ENCODE results near the gene PEX14. TPM values are rescaled to one million over a fixed set of nuclear protein-coding genes. Genes with fewer than 3 reads are reported as not detected.

Gene PEX14
- total RNA-seq, 1 experiment from 2014 or later = 29.3 TPM

DNA sequence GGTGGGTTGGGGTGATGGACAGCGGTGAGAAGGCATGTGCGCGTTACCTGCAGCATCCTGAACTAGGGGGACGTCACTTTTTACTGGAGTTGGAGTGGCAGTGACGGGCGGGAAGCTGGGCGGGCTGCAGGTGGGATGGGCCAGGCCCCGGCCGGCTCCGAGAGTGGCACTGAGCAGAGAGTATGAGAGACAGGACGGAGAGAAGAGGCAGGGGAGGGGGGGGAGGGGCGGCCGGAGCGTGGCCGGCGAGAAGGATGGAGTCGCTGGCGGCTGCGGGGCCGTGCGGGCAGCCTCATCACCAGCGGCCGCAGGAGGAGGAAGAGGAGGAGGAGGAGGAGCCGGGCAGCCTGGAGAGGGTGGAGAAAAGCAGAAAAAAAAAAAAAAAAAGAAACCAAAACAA is 167.2 kb downstream of the PEX14 start:
- H3K9me2 ChIP-seq (ENCODE audit: insufficient read depth) = no peaks in the 10 kb centered on the region
- H3K9ac ChIP-seq (ENCODE audit: low read length) = no peak overlapping the region
- no peaks in the 10 kb centered on the region for H4K20me1 ChIP-seq (ENCODE audit: insufficient read depth)
- no peak overlapping the region for H2AFZ ChIP-seq (ENCODE audit: low read depth, low read length, poor library complexity, severe bottlenecking)
- no peaks in the 10 kb centered on the region for H3K36me3 ChIP-seq (ENCODE audit: control insufficient read depth in 1 of 2, insufficient read depth in 2 of 2, low read length in 2 of 2)
- TF ChIP-seq TCF7L2 (IDR thresholded peaks at IDR 0.05; ENCODE audit: borderline replicate concordance, extremely low read depth, insufficient read depth, insufficient read length) = no peak
- no peak for TF ChIP-seq JUND (IDR thresholded peaks at IDR 0.05)
- TF ChIP-seq CBX3 (IDR thresholded peaks at IDR 0.05; ENCODE audit: low read depth) = no peak
- TF ChIP-seq ZFX (IDR thresholded peaks at IDR 0.05) = no peak
- TF ChIP-seq SIN3A (IDR thresholded peaks at IDR 0.05; ENCODE audit: low read depth) = no peak
- no peak for TF ChIP-seq POLR2AphosphoS5 (IDR thresholded peaks at IDR 0.05; ENCODE audit: low read depth, low read length)
- no peak for TF ChIP-seq EGR1 (IDR thresholded peaks at IDR 0.05; ENCODE audit: low read depth)
- no peak for TF ChIP-seq SP1 (IDR thresholded peaks at IDR 0.05; ENCODE audit: low read depth)
- TF ChIP-seq, protein P1, sequence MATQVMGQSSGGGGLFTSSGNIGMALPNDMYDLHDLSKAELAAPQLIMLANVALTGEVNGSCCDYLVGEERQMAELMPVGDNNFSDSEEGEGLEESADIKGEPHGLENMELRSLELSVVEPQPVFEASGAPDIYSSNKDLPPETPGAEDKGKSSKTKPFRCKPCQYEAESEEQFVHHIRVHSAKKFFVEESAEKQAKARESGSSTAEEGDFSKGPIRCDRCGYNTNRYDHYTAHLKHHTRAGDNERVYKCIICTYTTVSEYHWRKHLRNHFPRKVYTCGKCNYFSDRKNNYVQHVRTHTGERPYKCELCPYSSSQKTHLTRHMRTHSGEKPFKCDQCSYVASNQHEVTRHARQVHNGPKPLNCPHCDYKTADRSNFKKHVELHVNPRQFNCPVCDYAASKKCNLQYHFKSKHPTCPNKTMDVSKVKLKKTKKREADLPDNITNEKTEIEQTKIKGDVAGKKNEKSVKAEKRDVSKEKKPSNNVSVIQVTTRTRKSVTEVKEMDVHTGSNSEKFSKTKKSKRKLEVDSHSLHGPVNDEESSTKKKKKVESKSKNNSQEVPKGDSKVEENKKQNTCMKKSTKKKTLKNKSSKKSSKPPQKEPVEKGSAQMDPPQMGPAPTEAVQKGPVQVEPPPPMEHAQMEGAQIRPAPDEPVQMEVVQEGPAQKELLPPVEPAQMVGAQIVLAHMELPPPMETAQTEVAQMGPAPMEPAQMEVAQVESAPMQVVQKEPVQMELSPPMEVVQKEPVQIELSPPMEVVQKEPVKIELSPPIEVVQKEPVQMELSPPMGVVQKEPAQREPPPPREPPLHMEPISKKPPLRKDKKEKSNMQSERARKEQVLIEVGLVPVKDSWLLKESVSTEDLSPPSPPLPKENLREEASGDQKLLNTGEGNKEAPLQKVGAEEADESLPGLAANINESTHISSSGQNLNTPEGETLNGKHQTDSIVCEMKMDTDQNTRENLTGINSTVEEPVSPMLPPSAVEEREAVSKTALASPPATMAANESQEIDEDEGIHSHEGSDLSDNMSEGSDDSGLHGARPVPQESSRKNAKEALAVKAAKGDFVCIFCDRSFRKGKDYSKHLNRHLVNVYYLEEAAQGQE (IDR thresholded peaks at IDR 0.05; ENCODE audit: low read depth) = no peak
- no peak for TF ChIP-seq CEBPB (IDR thresholded peaks at IDR 0.05; ENCODE audit: low read depth)
- TF ChIP-seq EZH2 (IDR thresholded peaks at IDR 0.05) = no peak
- no peak for TF ChIP-seq EZH2phosphoT487 (IDR thresholded peaks at IDR 0.05; ENCODE audit: borderline replicate concordance)
- TF ChIP-seq, protein P2, sequence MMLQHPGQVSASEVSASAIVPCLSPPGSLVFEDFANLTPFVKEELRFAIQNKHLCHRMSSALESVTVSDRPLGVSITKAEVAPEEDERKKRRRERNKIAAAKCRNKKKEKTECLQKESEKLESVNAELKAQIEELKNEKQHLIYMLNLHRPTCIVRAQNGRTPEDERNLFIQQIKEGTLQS (IDR thresholded peaks at IDR 0.05) = no peak
- TF ChIP-seq, protein P3, sequence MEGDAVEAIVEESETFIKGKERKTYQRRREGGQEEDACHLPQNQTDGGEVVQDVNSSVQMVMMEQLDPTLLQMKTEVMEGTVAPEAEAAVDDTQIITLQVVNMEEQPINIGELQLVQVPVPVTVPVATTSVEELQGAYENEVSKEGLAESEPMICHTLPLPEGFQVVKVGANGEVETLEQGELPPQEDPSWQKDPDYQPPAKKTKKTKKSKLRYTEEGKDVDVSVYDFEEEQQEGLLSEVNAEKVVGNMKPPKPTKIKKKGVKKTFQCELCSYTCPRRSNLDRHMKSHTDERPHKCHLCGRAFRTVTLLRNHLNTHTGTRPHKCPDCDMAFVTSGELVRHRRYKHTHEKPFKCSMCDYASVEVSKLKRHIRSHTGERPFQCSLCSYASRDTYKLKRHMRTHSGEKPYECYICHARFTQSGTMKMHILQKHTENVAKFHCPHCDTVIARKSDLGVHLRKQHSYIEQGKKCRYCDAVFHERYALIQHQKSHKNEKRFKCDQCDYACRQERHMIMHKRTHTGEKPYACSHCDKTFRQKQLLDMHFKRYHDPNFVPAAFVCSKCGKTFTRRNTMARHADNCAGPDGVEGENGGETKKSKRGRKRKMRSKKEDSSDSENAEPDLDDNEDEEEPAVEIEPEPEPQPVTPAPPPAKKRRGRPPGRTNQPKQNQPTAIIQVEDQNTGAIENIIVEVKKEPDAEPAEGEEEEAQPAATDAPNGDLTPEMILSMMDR (IDR thresholded peaks at IDR 0.05 in 2 of 3, conservative IDR thresholded peaks at IDR 0.05 in 1 of 3; ENCODE audit: borderline replicate concordance in 1 of 3, insufficient read depth in 1 of 3, low read depth in 2 of 3, low read length in 2 of 3) = no peak
- TF ChIP-seq ELF1 (IDR thresholded peaks at IDR 0.05; ENCODE audit: borderline replicate concordance, low read depth) = no peak
- TF ChIP-seq, protein P4, sequence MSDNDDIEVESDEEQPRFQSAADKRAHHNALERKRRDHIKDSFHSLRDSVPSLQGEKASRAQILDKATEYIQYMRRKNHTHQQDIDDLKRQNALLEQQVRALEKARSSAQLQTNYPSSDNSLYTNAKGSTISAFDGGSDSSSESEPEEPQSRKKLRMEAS (IDR thresholded peaks at IDR 0.05) = no peak
- no peak for TF ChIP-seq SRF (IDR thresholded peaks at IDR 0.05; ENCODE audit: low read depth)
- no peak for TF ChIP-seq POLR2A (IDR thresholded peaks at IDR 0.05; ENCODE audit: borderline replicate concordance, extremely low read depth, insufficient read depth, insufficient read length)
- POLR2A ChIA-PET = no interaction called here
- no peak for ATAC-seq
- H3K4me2 ChIP-seq (ENCODE audit: low read length) = no peak overlapping the region
- no peaks in the 10 kb centered on the region for H3K27me3 ChIP-seq (ENCODE audit: insufficient read depth, low read length)
- H3K9me3 ChIP-seq (ENCODE audit: control insufficient read depth in 1 of 2, insufficient read depth in 1 of 2, low read depth in 1 of 2, low read length in 2 of 2) = no peaks in the 10 kb centered on the region
- intact Hi-C loops (cut with micrococcal nuclease) = no loop called here
- BruUV-seq (replicated peaks) = no TSS peak
- H3K4me1 ChIP-seq (ENCODE audit: control insufficient read depth in 1 of 2, insufficient read depth in 2 of 2, low read length in 2 of 2) = peaks cover 0 to 10% of the 10 kb centered on the region in 2 experiments; a peak in 2 of 4 replicates
- H3K27ac ChIP-seq (ENCODE audit: low read depth, low read length) = no peak overlapping the region
- CTCF ChIA-PET = no interaction called here
- H3K79me2 ChIP-seq (ENCODE audit: insufficient read depth, low read length) = no peaks in the 10 kb centered on the region
- no peak for DNase-seq (ENCODE audit: low read depth, low spot score)
- H3K4me3 ChIP-seq (replicated peaks in 1 of 2; ENCODE audit: low read depth in 1 of 2, low read length in 2 of 2) = no peak overlapping the region
- RAD21 ChIA-PET (ENCODE audit: low non-redundant PET in 1 of 2, low total read pairs in 2 of 2, uncharacterized antibody in 2 of 2, unreplicated experiment in 2 of 2) = no interaction called here
